Measurements from ENCODE around the gene SRCAP.

DNA sequence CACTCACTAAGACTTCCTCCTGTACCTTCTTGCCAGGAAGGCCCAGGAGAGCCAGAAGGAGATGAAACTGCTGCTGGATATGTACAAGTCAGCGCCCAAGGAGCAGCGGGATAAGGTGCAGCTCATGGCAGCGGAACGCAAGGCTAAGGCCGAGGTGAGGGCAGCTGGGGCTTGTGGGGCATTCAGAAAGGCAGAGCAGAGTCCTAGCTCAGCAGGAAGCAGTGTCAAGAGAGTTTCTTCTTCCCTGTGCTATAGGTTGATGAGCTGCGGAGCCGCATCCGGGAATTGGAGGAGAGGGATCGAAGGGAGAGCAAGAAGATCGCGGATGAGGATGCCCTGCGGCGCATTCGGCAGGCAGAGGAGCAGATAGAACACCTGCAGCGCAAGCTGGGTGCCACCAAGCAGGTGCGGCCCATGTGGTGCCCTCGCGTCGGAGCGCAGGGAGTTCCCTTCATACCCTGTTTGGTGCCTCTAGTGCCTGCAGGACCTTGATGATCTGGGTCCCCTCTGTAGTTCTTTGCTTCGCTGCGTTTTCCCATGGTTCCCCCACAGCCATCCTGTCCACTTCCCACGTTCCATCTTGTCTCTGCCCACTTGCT lies 69.7 kb downstream of the SRCAP start:
- TF ChIP-seq POLR2A (IDR thresholded peaks at IDR 0.05; ENCODE audit: low read depth, low read length) (no peak), POLR2AphosphoS5 (IDR thresholded peaks at IDR 0.05; ENCODE audit: low read depth, low read length) (no peak), TAF1 (IDR thresholded peaks at IDR 0.05; ENCODE audit: borderline replicate concordance, low read depth, low read length) (no peak)

All from GM12892 (cell line).